Fibroblast of pulmonary artery (primary cell): ENCODE results near the gene SEMA6C.

Source experiments
- DNase-seq: peaks from one replicate; pipeline ENCODE4 v3.0.0-alpha.2; 2010; ENCODE audit warnings: low read depth
- H3K4me3 ChIP-seq: replicated peaks from 2 replicates; pipeline ENCODE4 v1.5.1; 2011; ENCODE audit warnings: low read depth, mild to moderate bottlenecking, control low read depth, low read length, moderate library complexity
- TF ChIP-seq, protein P1 (sequence below): IDR thresholded peaks from 2 replicates; pipeline ENCODE4 v1.5.1; 2011; ENCODE audit warnings: mild to moderate bottlenecking, control low read depth, low read length, inconsistent platforms; ENCODE audit errors: missing control alignments

The SEMA6C gene

DNA sequence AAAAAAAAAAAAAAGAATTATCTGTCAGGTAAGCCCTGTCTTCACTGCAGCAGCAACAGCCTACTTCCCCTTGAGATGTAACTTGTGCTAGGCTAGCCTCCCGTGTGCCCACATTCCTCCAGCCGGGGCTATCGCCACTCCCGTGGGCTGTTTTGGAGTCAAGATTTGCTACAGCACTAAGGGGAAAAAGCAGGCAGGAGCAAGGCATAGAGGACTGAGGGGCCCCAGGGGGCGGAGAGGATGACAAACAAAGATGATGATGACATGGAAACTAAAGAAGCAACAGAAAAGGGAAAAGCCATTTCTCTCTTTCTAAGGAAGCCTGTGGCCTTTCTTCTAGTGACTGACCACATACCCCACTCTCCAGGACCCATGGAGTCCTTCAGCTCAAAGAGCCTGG, 11.9 kb upstream of the SEMA6C start:
- no peak for DNase-seq
- H3K4me3 ChIP-seq = no peak overlapping the region
- TF ChIP-seq, protein P1, sequence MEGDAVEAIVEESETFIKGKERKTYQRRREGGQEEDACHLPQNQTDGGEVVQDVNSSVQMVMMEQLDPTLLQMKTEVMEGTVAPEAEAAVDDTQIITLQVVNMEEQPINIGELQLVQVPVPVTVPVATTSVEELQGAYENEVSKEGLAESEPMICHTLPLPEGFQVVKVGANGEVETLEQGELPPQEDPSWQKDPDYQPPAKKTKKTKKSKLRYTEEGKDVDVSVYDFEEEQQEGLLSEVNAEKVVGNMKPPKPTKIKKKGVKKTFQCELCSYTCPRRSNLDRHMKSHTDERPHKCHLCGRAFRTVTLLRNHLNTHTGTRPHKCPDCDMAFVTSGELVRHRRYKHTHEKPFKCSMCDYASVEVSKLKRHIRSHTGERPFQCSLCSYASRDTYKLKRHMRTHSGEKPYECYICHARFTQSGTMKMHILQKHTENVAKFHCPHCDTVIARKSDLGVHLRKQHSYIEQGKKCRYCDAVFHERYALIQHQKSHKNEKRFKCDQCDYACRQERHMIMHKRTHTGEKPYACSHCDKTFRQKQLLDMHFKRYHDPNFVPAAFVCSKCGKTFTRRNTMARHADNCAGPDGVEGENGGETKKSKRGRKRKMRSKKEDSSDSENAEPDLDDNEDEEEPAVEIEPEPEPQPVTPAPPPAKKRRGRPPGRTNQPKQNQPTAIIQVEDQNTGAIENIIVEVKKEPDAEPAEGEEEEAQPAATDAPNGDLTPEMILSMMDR = no peak

DNA sequence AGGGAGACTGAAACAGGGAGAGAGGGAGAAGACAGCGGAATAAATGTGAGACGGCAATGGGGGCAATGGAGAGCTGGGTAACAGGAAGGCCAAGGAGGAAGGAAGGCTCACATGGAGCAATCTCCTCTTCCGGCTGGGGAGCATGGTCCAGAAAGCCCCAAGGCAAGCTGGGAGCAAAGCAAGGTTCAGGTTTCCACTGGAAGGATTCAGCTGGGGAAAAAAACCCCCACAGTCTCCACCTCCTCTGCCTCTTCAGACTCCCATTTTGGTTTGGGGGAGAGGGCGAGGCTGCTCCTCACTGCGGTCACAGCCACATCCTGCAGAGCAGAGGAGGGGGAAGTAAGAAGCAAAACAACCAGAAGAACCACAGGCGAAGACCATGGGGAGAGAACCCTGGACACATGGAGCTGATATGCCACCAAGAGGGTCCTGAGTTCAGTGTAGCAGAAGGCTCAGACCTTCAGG, 10.7 kb upstream of the SEMA6C start:
- DNase-seq = no peak
- no peak overlapping the region for H3K4me3 ChIP-seq
- TF ChIP-seq, protein P1 = no peak

DNA sequence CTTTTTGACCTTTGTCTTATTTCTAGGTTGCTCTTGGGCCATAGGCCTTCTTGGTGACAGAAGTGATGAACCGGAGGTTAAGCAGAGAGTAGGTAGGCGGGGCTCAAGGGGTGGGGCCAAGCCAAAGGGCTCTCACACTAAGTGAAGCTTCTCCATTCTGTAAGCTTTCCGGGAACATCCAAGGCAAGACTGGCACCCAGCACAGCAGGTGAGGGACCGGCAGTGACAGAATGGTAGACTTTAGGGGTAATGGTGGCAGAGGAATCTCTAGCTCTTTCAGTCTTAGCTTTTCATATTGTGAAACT, 10.0 kb upstream of the SEMA6C start, which contains the start of gene TNFAIP8L2:
TNFAIP8L2 (plus strand) TSS at position 135 of the 305 bp plus-strand sequence. CDS start 2,049 bp downstream, outside the sequence.
- DNase-seq = no peak
- TF ChIP-seq, protein P1 = no peak
- no peak within 1 kb of the TSS for H3K4me3 ChIP-seq

DNA sequence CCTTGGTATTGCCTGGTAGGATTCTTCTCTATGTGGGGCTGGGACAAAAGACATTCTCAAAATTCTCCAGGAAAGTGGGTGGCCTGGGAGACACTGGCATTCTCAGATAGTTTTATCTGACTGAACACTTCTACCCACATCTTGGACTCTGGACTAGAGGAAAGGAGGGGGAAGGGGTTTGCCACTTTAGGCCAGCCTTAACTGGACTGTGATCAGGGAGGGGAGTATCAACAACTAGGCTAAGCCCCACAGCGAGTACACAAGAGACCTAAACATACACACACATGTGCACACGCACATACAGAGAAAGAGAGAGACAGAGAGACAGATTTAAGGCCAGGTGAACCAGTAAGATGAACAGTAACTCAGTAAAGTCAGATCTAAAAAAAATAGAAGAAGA, 1.2 kb upstream of the SEMA6C start:
- H3K4me3 ChIP-seq = no peak overlapping the region
- TF ChIP-seq, protein P1 = no peak
- no peak for DNase-seq

DNA sequence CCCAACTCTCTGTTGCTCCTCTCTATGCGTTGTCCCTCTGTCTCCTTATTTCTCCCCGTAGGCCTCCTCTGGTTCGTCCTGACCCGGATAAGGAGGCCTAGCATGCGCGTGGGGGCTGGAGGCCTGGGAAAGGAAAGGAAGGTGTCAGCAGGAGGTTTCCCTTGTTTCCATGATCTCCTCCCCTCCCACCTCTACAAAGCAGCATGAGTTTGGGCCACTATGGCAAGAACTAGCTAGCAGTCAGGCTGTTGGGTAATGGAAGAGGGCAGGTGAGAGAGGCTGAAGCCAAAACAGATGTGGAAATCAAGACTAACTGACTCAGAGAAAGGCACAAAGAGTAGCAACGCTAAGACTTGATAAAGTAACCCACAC, 687 bp upstream of the SEMA6C start:
- DNase-seq = peak; percentile 61
- H3K4me3 ChIP-seq = peak overlapping the region; percentile 71
- TF ChIP-seq, protein P1 = no peak

DNA sequence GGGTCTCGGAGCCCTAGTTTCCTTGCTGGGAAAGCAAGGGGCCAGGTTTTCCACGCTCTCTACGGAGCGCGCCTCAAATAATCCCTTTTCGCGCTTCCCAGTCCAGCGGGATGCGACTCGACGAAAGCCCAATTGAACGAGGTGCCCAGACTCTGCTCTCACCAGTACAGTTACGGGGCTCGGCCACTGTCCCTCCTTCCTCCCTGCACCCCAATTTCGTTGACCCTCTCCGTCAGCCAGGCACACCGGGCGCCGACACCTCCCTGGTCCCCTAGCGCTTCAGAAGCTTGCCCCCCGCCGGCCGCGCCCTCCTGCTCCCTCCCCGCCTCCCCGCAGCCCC, 389 bp downstream of the SEMA6C start:
- no peak for DNase-seq
- peak overlapping the region; percentile 71 for H3K4me3 ChIP-seq
- TF ChIP-seq, protein P1 = no peak

DNA sequence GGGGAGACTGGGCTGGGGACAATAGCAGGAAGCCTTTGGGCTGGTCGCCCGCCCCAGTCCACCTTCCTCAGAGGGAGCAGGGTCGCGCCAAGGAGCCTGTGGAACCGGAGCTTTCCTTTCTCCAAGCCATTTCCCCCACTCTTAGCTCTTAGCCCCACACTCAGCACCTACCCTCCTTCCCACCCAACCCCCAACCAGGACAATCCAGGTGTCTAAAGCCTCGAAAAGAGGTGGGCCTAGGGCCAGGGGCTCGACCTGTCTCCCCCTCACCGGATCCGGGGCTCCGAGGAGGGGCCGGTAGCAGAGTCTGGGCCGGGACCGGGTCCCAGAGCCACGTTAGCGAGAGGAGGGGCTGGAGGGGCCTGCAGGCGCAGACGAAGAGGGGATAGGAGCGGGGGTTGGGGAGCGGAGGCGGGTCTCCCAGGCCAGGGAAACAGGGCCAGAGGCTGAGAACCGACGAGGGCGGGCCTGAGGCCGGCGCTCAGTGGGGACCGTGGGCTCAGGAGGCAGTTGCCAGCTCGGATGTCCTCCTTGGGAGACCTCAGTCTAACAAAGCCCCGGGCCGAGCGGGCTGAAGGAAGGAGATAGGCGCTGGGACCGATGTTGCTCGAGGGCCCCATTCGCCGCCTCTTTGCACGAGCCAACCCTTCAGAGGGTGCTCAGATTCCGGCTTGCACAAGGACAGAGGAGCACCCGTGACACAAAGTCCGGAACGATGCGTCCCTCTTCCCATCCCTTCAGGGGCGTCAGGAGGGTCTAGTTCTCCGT, 943 bp downstream of the SEMA6C start:
- DNase-seq = peak; percentile 13
- H3K4me3 ChIP-seq = peak overlapping the region; percentile 71
- TF ChIP-seq, protein P1 = no peak
